HPDE6-E6E7 (cell line): ENCODE measurements around the gene LHFPL2.

Experiments
- DNase-seq: peaks from one replicate; pipeline ENCODE4 v3.0.0; 2011; ENCODE audit warnings: missing footprints; ENCODE audit errors: extremely low spot score

LHFPL2 gene

GRCh38 chr5:78503958-78504653 lies 144.5 kb downstream of the LHFPL2 start:
- no peak for DNase-seq

- no peak for DNase-seq
These were observed 146.9 kb downstream of the LHFPL2 start for GRCh38 chr5:78501411-78502352.

GRCh38 chr5:78500871-78501270 lies 147.7 kb downstream of the LHFPL2 start:
- no peak for DNase-seq

- no peak for DNase-seq
These were observed 148.5 kb downstream of the LHFPL2 start for GRCh38 chr5:78500028-78500427.

GRCh38 chr5:78499485-78499884 lies 149.1 kb downstream of the LHFPL2 start:
- no peak for DNase-seq

- DNase-seq: no peak
These were observed 150.7 kb downstream of the LHFPL2 start for GRCh38 chr5:78497573-78498533.

- DNase-seq: peak; percentile 34
These were observed 152.2 kb downstream of the LHFPL2 start for GRCh38 chr5:78496373-78496772.

- no peak for DNase-seq
These were observed 152.8 kb downstream of the LHFPL2 start for GRCh38 chr5:78495800-78496199.

- DNase-seq: no peak
These were observed 155.9 kb downstream of the LHFPL2 start for GRCh38 chr5:78492650-78493049.

GRCh38 chr5:78492224-78492623 lies 156.3 kb downstream of the LHFPL2 start:
- DNase-seq: no peak

GRCh38 chr5:78490709-78491485 lies 157.7 kb downstream of the LHFPL2 start:
- peak; percentile 34 for DNase-seq

- no peak for DNase-seq
These were observed 160.7 kb downstream of the LHFPL2 start for GRCh38 chr5:78487846-78488245.

- DNase-seq: no peak
These were observed 162.4 kb downstream of the LHFPL2 start for GRCh38 chr5:78486218-78486617.

GRCh38 chr5:78483809-78484521 lies 164.6 kb downstream of the LHFPL2 start:
- DNase-seq: no peak

- DNase-seq: no peak
These were observed 165.6 kb downstream of the LHFPL2 start for GRCh38 chr5:78482948-78483347.

GRCh38 chr5:78476795-78477194 lies 171.8 kb downstream of the LHFPL2 start:
- DNase-seq: no peak

- no peak for DNase-seq
These were observed 173.2 kb downstream of the LHFPL2 start for GRCh38 chr5:78475370-78475769.

- DNase-seq: no peak
These were observed 174.8 kb downstream of the LHFPL2 start for GRCh38 chr5:78473751-78474150.

- DNase-seq: no peak
These were observed 176.0 kb downstream of the LHFPL2 start for GRCh38 chr5:78472469-78473106.

GRCh38 chr5:78471896-78472295 lies 176.7 kb downstream of the LHFPL2 start:
- no peak for DNase-seq
